Transverse colon (tissue), 4 donors: ENCODE data around the gene CD177. TPM values are rescaled to one million over a fixed set of nuclear protein-coding genes. Genes with fewer than 3 reads are reported as not detected.
"Not testable (repeated sequence)": the region's sequence is repeated elsewhere in the genome, so short reads cannot be mapped to it uniquely, and the experiment has no call there.

ENCODE experiments used
- DNase-seq: peaks from one replicate; pipeline ENCODE4 v3.0.0-alpha.2; 2019
- H3K27ac ChIP-seq, 4 donors: fragments of 200-600 bp; sonication (generic); 2 replicates each; pipeline ENCODE4 v1.5.1; 2016 to 2018; ENCODE audit warnings: inconsistent platforms in 4 of 4
- H3K27me3 ChIP-seq: fragments of 200-600 bp; sonication (generic); 2 replicates; pipeline ENCODE4 v1.5.1; 2017; ENCODE audit warnings: inconsistent platforms
- H3K36me3 ChIP-seq, 4 donors: fragments of 200-600 bp; sonication (generic); 2 replicates each; pipeline ENCODE4 v1.5.1; 2017 to 2019; ENCODE audit warnings: inconsistent platforms in 4 of 4
- H3K4me1 ChIP-seq, 4 donors: fragments of 200-600 bp; sonication (generic); 2 replicates each; pipeline ENCODE4 v1.5.1; 2017 to 2020; ENCODE audit warnings: inconsistent platforms in 4 of 4
- H3K4me3 ChIP-seq, 4 donors: fragments of 200-600 bp; sonication (generic); 1 replicate in 1 of 4; 2 replicates in 3 of 4; pipeline versions ENCODE4 v1.5.1 to v1.6.1; 2017 to 2019; ENCODE audit warnings: inconsistent platforms in 4 of 4
- H3K9me3 ChIP-seq, 2 donors: fragments of 200-600 bp; sonication (generic); 2 replicates each; pipeline ENCODE4 v1.5.1; 2017 to 2019; ENCODE audit warnings: inconsistent platforms in 2 of 2
- EP300 ChIP-seq: sonication (generic); formaldehyde crosslinking; IDR thresholded peaks from one replicate; pipeline ENCODE4 v1.6.1; 2017; ENCODE audit warnings: antibody characterized with exemption, low read depth
- POLR2A ChIP-seq: fragments of 450-650 bp; IDR thresholded peaks from one replicate; pipeline ENCODE4 v1.6.1; 2016; ENCODE audit warnings: antibody characterized with exemption, mild to moderate bottlenecking, moderate library complexity
- POLR2AphosphoS5 ChIP-seq, 3 donors: sonication (generic); formaldehyde crosslinking; IDR thresholded peaks; one replicate each; pipeline ENCODE4 v1.6.1; 2016; ENCODE audit warnings: antibody characterized with exemption in 3 of 3
- WGBS, 2 donors: methylation state at CpG; one replicate each; pipeline ENCODE4 v1.1.5; 2018; ENCODE audit warnings: low coverage in 1 of 2; 5-methylcytosine and 5-hydroxymethylcytosine counted together
- in situ Hi-C, 4 donors: fragments of 200-750 bp; cut with MboI; loops; one replicate each; pipeline versions ENCODE4 v1.15.0 to v1.15.1; 2017; ENCODE audit warnings: low sequenced_read_pairs in 3 of 4, low pct_ligation_motif_present in 1 of 4, low pct_unique_long_range_greater_than_20kb in 1 of 4
- intact Hi-C: fragments of 100-400 bp; cut with DNase I; formaldehyde crosslinking; loops from one replicate; pipeline ENCODE4 v1.15.1; 2023; ENCODE audit warnings: low total_unique reads
- total RNA-seq, 4 donors: library from RNA; depleted of rRNA; stranded (reverse); fragments of >200 nt; gene quantifications; one replicate each; pipeline ENCODE4 v1.1.0, GENCODE V29; 2016
- TF ChIP-seq, protein P1 (sequence below), 5 experiments: fragments of 200-600 bp in 3 of 5; fragments of 450-650 bp in 2 of 5; sonication (generic) in 3 of 5; IDR thresholded peaks; 1 replicate in 2 of 5; 2 replicates in 3 of 5; pipeline ENCODE4 v1.5.1; 2016 to 2017; ENCODE audit warnings: antibody characterized with exemption in 5 of 5, inconsistent platforms in 3 of 5, mild to moderate bottlenecking in 2 of 5, moderate library complexity in 1 of 5

The CD177 gene
- total RNA-seq, 4 donors from 2014 or later, result 12.1 to 720 (median 82.6) TPM

- H3K9me3 ChIP-seq, result no peaks in the 10 kb centered on the region
- DNase-seq, result no peak
- in situ Hi-C loops, result no loop called here
- no peak overlapping the region for H3K4me3 ChIP-seq
- no peaks in the 10 kb centered on the region for H3K36me3 ChIP-seq
- 35 to 42% methylated on average over 6 to 7 of the region's 7 CpGs for WGBS, 2 donors
- TF ChIP-seq POLR2A (no peak), EP300 (no peak)
- peaks cover 0 to 20% (median 11%) of the 10 kb centered on the region in 4 donors for H3K4me1 ChIP-seq
- peak overlapping the region; percentile 21 to 61 (median 47) for H3K27ac ChIP-seq
- intact Hi-C loops, result no loop called here
- H3K27me3 ChIP-seq, result peaks cover 18% of the 10 kb centered on the region
Observed at GRCh38 chr19:43351998-43352746, 1.3 kb upstream of the CD177 start.

- WGBS, 2 donors, result 0 to 22% methylated on average over 2 to 19 of the region's 19 CpGs
- no peak for TF ChIP-seq POLR2AphosphoS5 (IDR thresholded peaks at IDR 0.05)
- no peak for TF ChIP-seq POLR2A
- TF ChIP-seq EP300, result no peak
- TF ChIP-seq, protein P1, sequence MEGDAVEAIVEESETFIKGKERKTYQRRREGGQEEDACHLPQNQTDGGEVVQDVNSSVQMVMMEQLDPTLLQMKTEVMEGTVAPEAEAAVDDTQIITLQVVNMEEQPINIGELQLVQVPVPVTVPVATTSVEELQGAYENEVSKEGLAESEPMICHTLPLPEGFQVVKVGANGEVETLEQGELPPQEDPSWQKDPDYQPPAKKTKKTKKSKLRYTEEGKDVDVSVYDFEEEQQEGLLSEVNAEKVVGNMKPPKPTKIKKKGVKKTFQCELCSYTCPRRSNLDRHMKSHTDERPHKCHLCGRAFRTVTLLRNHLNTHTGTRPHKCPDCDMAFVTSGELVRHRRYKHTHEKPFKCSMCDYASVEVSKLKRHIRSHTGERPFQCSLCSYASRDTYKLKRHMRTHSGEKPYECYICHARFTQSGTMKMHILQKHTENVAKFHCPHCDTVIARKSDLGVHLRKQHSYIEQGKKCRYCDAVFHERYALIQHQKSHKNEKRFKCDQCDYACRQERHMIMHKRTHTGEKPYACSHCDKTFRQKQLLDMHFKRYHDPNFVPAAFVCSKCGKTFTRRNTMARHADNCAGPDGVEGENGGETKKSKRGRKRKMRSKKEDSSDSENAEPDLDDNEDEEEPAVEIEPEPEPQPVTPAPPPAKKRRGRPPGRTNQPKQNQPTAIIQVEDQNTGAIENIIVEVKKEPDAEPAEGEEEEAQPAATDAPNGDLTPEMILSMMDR (IDR thresholded peaks at IDR 0.05), result no peak
- intact Hi-C loops (no loop called here), in situ Hi-C loops (no loop called here)
- H3K4me3 ChIP-seq, result no peak overlapping the region
- H3K27me3 ChIP-seq, result peaks cover 18% of the 10 kb centered on the region
- no peaks in the 10 kb centered on the region for H3K36me3 ChIP-seq
- no peaks in the 10 kb centered on the region for H3K9me3 ChIP-seq
- H3K27ac ChIP-seq, result no peak overlapping the region
- DNase-seq, result no peak
- H3K4me1 ChIP-seq, result peaks cover 0 to 20% (median 11%) of the 10 kb centered on the region in 4 donors
Observed at GRCh38 chr19:43354305-43354627, 780 bp downstream of the CD177 start.

DNA sequence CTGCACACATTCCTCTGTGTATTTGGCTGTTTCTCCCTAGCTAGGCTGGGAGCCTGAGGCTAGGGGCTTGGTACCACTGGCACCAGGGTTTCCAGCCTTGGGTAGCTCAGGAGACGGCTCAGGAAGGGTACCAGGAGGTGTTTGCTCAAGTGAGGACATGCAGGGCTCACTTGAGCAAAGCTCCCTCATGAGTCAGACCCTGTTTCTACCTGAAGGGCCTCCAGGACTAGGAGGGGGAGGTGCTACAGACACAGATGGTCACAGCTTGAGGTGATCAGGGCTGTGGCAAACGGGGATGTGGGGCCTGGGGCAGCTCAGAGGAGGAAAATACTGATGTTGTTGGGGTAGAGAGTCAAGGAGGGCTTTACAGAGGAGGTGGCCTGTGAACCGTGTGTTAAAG, 3.3 kb downstream of the CD177 start:
- in situ Hi-C loops, intact Hi-C loops: not testable (repeated sequence)

GRCh38 chr19:43362179-43362578, 8.7 kb downstream of the CD177 start:
- no peak for DNase-seq
- peaks cover 6% of the 10 kb centered on the region for H3K27me3 ChIP-seq
- in situ Hi-C loops (no loop called here), intact Hi-C loops (no loop called here)
- 41 to 70% methylated on average over 3 to 8 of the region's 8 CpGs for WGBS, 2 donors
- TF ChIP-seq, protein P1 (IDR thresholded peaks at IDR 0.05), result no peak
- TF ChIP-seq EP300 (no peak), POLR2A (no peak), POLR2AphosphoS5 (IDR thresholded peaks at IDR 0.05) (no peak)
- no peaks in the 10 kb centered on the region for H3K9me3 ChIP-seq
- peaks cover 0 to 7% (median 0%) of the 10 kb centered on the region in 4 donors for H3K4me1 ChIP-seq
- no peak overlapping the region for H3K4me3 ChIP-seq
- no peaks in the 10 kb centered on the region for H3K36me3 ChIP-seq
- no peak overlapping the region for H3K27ac ChIP-seq

More for the DNA sequence above, 3.3 kb downstream of the CD177 start:
- H3K4me1 ChIP-seq, result peaks cover 0 to 11% (median 6%) of the 10 kb centered on the region in 4 donors
- not testable (repeated sequence) for H3K9me3 ChIP-seq, H3K27ac ChIP-seq, DNase-seq, H3K4me3 ChIP-seq, H3K36me3 ChIP-seq
- no CpG with 5 or more reads among the region's 3 CpGs for WGBS, 2 donors
- peaks cover 18% of the 10 kb centered on the region for H3K27me3 ChIP-seq

- WGBS, 2 donors, result 45% methylated on average over 11 of the region's 11 CpGs; no CpG with 5 or more reads in 1 of the 2 donors
- no peak for TF ChIP-seq POLR2AphosphoS5 (IDR thresholded peaks at IDR 0.05)
- no peak for TF ChIP-seq POLR2A
- TF ChIP-seq, protein P1 (IDR thresholded peaks at IDR 0.05), result no peak
- no peak for TF ChIP-seq EP300
- Histone ChIP-seq H3K9me3 (no peaks in the 10 kb centered on the region), H3K4me3 (no peak overlapping the region), H3K27ac (no peak overlapping the region), H3K36me3 (no peaks in the 10 kb centered on the region), H3K27me3 (peaks cover 6% of the 10 kb centered on the region), H3K4me1 (peaks cover 0 to 7% (median 0%) of the 10 kb centered on the region in 4 donors)
- intact Hi-C loops (no loop called here), in situ Hi-C loops (no loop called here)
- DNase-seq, result peak; percentile 47
Observed at GRCh38 chr19:43362745-43363144, 9.3 kb downstream of the CD177 start.

DNA sequence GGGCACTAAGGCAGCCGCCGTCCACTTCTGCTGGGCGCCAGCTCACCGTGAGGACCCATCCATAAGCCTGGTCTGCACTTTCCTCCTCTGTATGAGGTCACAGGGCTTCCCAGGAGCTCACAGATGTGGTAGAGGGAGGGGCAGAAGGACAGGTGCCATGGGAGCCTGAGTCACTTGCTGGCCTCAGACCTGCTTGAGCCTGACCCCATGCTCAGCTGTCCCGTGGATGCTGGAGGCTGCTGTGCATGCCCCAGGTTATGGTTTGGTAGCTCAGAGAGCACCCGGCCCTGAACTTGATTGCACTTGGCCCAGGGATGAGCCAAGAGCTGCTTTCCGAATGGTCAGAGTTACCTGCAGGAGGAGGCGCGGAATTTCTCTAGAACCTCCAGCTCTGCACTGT, 12.2 kb downstream of the CD177 start:
- H3K27ac ChIP-seq, H3K27me3 ChIP-seq, H3K4me3 ChIP-seq, H3K4me1 ChIP-seq, intact Hi-C loops, H3K36me3 ChIP-seq, H3K9me3 ChIP-seq, in situ Hi-C loops, DNase-seq: not testable (repeated sequence)
- 83 to 85% methylated on average over 2 to 5 of the region's 9 CpGs for WGBS, 2 donors
